ENCODE results near the gene ACTL10.

- TF ChIP-seq TAF1 (IDR thresholded peaks at IDR 0.05; ENCODE audit: borderline replicate concordance, insufficient read depth, low read length) (no peak), POLR2AphosphoS5 (IDR thresholded peaks at IDR 0.05; ENCODE audit: low read depth, low read length) (no peak), SIN3A (IDR thresholded peaks at IDR 0.05; ENCODE audit: borderline replicate concordance, insufficient read depth, low read length) (no peak)
These were observed 26.5 kb downstream of the ACTL10 start for GRCh38 chr20:33693289-33693688.
